AG04449 (cell line): ENCODE results near the gene TSPAN9.
A peak's percentile ranks its signal among the peaks of the same experiment; 100 is the strongest.

ENCODE experiments used
- CTCF ChIA-PET: fragments of 350-600 bp; formaldehyde crosslinking; extraction: SDS; loops from one replicate; lab custom pipeline; 2021; ENCODE audit warnings: antibody characterized with exemption; lab: Yijun Ruan, JAX
- POLR2A ChIA-PET: fragments of 400-600, 350-600 bp; formaldehyde crosslinking; extraction: SDS; loops from one replicate; lab custom pipeline; 2020; ENCODE audit warnings: antibody characterized with exemption, inconsistent platforms; lab: Yijun Ruan, JAX
- DNase-seq: peaks from one replicate; pipeline ENCODE4 v3.0.0-alpha.2; 2010; ENCODE audit warnings: low read depth, low spot score
- H3K4me3 ChIP-seq: 2 replicates; pipeline ENCODE4 v1.5.1; 2011; ENCODE audit warnings: low read depth, mild to moderate bottlenecking, control low read depth, low read length
- CTCF ChIP-seq: IDR thresholded peaks from one replicate; pipeline ENCODE4 v1.5.1; 2011; ENCODE audit warnings: mild to moderate bottlenecking, moderate library complexity, low read length, control low read depth, inconsistent platforms; ENCODE audit not compliant: insufficient read depth; ENCODE audit errors: missing control alignments

The TSPAN9 gene

GRCh38 chr12:3119192-3119755 lies 42.1 kb downstream of the TSPAN9 start:
- DNase-seq, result no peak
- TF ChIP-seq CTCF, result no peak
- POLR2A ChIA-PET, result no interaction called here
- CTCF ChIA-PET, result interaction anchor here (1.0 to 4.9 kb wide), 6 partner anchors 14 to 181 kb away, joined by 3 to 26 read pairs (median 7); no protein-coding TSS in a partner anchor
- no peak overlapping the region for H3K4me3 ChIP-seq

DNA sequence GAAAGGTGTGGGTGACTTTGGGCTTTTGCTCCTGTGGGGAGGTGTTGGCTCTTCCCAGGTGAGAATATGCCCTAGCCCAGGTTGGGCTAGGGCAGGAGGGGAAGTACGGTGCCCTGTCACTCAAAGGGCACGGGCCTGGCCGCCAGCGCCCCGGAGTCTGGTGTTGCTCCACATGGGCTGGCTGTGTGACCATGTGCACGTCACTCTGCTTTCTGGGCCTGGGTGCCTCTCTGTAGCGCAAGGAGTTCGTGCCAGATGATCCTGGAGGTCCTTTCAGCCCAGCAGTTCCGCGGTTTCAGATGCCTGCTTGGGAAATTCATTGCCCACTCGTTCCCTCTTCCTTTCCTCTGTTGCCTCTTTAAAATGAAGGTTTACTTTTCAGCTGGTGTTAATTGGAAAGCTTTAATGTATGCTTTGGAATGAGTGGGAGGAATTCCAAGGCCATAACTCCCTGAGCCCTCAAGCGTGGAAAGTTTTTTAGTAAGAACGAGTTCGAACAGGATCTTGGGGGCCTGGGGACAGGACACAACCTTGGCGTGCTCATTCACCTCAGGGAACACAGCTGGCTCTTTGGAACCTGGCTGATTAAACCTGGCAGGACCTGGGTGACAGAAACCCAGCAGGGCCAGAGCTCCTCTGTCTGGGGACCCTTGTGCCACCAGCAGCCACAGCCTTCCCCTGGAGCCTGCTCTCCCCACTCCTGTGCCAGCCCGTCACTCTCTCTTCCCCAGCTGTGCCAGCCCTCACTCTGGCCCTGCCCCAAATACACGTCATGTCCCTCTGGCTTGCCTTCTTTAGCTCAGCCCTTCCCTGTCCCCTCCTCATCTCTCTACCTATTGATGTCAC lies 42.8 kb downstream of the TSPAN9 start:
- TF ChIP-seq CTCF, result no peak
- ChIA-PET POLR2A (no interaction called here), CTCF (interaction anchor here (1.0 to 4.9 kb wide), 5 partner anchors 9 to 180 kb away, joined by 3 to 26 read pairs (median 9); no protein-coding TSS in a partner anchor)
- no peak overlapping the region for H3K4me3 ChIP-seq
- DNase-seq, result peak; percentile 41

DNA sequence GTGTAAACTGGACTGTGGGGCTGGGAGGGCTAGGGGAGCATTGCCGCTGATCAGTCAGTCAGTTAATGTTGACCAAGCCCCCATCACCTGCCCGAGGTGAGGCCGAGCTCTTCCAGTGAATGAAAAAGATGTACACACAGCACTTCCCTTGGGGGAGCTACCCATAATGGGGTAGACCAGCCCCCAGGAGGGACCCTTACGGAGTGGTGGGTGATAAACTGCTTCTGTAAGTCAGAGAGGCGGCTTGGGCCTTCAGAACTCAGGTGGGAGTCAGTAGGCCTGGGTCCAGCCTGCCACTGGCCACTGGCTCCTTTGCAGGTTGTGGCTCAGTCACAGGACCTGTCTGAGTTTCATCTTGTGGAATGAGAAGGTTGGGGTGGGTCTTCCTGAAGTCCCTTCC lies 43.5 kb downstream of the TSPAN9 start:
- DNase-seq, result no peak
- TF ChIP-seq CTCF, result no peak
- POLR2A ChIA-PET, result interaction anchor here (0.7 kb wide), 1 partner anchor 116 kb away, joined by 3 read pairs; no protein-coding TSS in a partner anchor
- CTCF ChIA-PET, result interaction anchor here (1.3 to 4.9 kb wide), 5 partner anchors 9 to 155 kb away, joined by 7 to 26 read pairs (median 12); no protein-coding TSS in a partner anchor
- no peak overlapping the region for H3K4me3 ChIP-seq

- ChIA-PET CTCF (interaction anchor here (0.9 to 4.1 kb wide), 12 partner anchors 11 to 177 kb away, joined by 3 to 35 read pairs (median 4); no protein-coding TSS in a partner anchor), POLR2A (interaction anchor here (0.8 to 1.7 kb wide), 5 partner anchors 18 to 106 kb away, joined by 3 to 8 read pairs (median 4); no protein-coding TSS in a partner anchor)
- TF ChIP-seq CTCF, result no peak
- H3K4me3 ChIP-seq, result no peak overlapping the region
- DNase-seq, result no peak
Measured at GRCh38 chr12:3122841-3123678, 45.9 kb downstream of the TSPAN9 start.

- POLR2A ChIA-PET, result interaction anchor here (0.9 to 1.7 kb wide), 4 partner anchors 18 to 106 kb away, joined by 4 to 8 read pairs (median 4); no protein-coding TSS in a partner anchor
- no peak for DNase-seq
- TF ChIP-seq CTCF, result no peak
- no peak overlapping the region for H3K4me3 ChIP-seq
- CTCF ChIA-PET, result interaction anchor here (0.9 to 4.1 kb wide), 11 partner anchors 10 to 176 kb away, joined by 3 to 35 read pairs (median 4); no protein-coding TSS in a partner anchor
Measured at GRCh38 chr12:3123729-3124128, 46.5 kb downstream of the TSPAN9 start.
